Neural crest cell (in vitro differentiated cells): ENCODE data around the gene ACSL5. TPM values are rescaled to one million over a fixed set of nuclear protein-coding genes. Genes with fewer than 3 reads are reported as not detected.

ENCODE experiments used
- DNase-seq: peaks from one replicate; pipeline ENCODE4 v3.0.0; 2021; ENCODE audit warnings: low read depth, mixed read lengths, low spot score
- H3K27ac Mint-ChIP-seq: one replicate; pipeline ENCODE4 v1.8.0; 2021; ENCODE audit warnings: mild to moderate bottlenecking, mixed read lengths; ENCODE audit not compliant: unreplicated experiment
- H3K27me3 Mint-ChIP-seq: 2 replicates; pipeline ENCODE4 v1.8.0; 2021; ENCODE audit warnings: low read depth, mild to moderate bottlenecking, mixed read lengths
- H3K36me3 Mint-ChIP-seq: 2 replicates; pipeline ENCODE4 v1.8.0; 2021; ENCODE audit warnings: low read depth, mild to moderate bottlenecking, mixed read lengths
- H3K4me1 Mint-ChIP-seq: 2 replicates; pipeline ENCODE4 v1.8.0; 2021; ENCODE audit warnings: mixed read lengths
- H3K4me3 Mint-ChIP-seq: one replicate; pipeline ENCODE4 v1.8.0; 2021; ENCODE audit warnings: mild to moderate bottlenecking, mixed read lengths
- H3K9me3 Mint-ChIP-seq: 2 replicates; pipeline ENCODE4 v1.8.0; 2021; ENCODE audit warnings: mixed read lengths
- long read RNA-seq: library from polyadenylated mRNA; unstranded; transcript quantifications from one replicate; pipeline ENCODE4 v2.0.0, GENCODE V29; 2020
- total RNA-seq: library from RNA; stranded (reverse); gene quantifications from 2 replicates; pipeline ENCODE4 v1.2.1, GENCODE V29; 2021
- TF ChIP-seq, protein P1 (sequence below): fragments of 200-600 bp; sonication (generic); conservative IDR thresholded peaks from 2 replicates; pipeline ENCODE4 v1.5.0; 2021; ENCODE audit warnings: antibody characterized with exemption, mild to moderate bottlenecking

ACSL5 gene, protein sequence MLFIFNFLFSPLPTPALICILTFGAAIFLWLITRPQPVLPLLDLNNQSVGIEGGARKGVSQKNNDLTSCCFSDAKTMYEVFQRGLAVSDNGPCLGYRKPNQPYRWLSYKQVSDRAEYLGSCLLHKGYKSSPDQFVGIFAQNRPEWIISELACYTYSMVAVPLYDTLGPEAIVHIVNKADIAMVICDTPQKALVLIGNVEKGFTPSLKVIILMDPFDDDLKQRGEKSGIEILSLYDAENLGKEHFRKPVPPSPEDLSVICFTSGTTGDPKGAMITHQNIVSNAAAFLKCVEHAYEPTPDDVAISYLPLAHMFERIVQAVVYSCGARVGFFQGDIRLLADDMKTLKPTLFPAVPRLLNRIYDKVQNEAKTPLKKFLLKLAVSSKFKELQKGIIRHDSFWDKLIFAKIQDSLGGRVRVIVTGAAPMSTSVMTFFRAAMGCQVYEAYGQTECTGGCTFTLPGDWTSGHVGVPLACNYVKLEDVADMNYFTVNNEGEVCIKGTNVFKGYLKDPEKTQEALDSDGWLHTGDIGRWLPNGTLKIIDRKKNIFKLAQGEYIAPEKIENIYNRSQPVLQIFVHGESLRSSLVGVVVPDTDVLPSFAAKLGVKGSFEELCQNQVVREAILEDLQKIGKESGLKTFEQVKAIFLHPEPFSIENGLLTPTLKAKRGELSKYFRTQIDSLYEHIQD
- total RNA-seq, result not detected in 2 replicates
- long read RNA-seq, result 0 reads

DNA sequence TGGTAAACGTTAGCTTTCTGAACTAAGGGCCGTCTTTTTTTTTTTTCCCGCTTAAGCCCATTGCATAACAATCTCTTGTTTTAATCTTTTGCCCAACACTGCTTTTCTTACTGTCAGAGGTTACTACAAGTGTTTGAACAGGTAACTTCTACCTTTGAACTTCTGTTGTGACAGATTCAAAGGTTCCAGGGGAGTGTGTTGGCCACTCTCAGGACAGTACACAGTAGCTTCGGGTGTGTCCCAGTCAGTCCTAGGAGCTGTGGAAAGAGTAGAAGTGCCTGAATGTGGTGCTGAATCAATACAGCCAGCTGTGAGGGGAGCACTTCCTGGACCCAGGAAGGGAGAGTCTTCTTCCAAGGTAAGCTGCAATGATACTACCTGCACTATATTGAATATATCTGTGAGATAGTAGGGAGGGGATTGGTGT, at the start of gene ACSL5:
TSS of gene ACSL5 (plus strand) at position 205 of the 427 bp plus-strand sequence. CDS start 20,831 bp downstream, outside the sequence.
- H3K27ac Mint-ChIP-seq, result no peak within 1 kb of the TSS
- no peak for DNase-seq
- no peaks in the 10 kb centered on the region for H3K36me3 Mint-ChIP-seq
- H3K27me3 Mint-ChIP-seq, result no peaks in the 10 kb centered on the region
- H3K4me3 Mint-ChIP-seq, result no peak within 1 kb of the TSS
- TF ChIP-seq, protein P1, sequence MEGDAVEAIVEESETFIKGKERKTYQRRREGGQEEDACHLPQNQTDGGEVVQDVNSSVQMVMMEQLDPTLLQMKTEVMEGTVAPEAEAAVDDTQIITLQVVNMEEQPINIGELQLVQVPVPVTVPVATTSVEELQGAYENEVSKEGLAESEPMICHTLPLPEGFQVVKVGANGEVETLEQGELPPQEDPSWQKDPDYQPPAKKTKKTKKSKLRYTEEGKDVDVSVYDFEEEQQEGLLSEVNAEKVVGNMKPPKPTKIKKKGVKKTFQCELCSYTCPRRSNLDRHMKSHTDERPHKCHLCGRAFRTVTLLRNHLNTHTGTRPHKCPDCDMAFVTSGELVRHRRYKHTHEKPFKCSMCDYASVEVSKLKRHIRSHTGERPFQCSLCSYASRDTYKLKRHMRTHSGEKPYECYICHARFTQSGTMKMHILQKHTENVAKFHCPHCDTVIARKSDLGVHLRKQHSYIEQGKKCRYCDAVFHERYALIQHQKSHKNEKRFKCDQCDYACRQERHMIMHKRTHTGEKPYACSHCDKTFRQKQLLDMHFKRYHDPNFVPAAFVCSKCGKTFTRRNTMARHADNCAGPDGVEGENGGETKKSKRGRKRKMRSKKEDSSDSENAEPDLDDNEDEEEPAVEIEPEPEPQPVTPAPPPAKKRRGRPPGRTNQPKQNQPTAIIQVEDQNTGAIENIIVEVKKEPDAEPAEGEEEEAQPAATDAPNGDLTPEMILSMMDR, result no peak
- H3K4me1 Mint-ChIP-seq, result peaks cover 11% of the 10 kb centered on the region
- no peaks in the 10 kb centered on the region for H3K9me3 Mint-ChIP-seq

DNA sequence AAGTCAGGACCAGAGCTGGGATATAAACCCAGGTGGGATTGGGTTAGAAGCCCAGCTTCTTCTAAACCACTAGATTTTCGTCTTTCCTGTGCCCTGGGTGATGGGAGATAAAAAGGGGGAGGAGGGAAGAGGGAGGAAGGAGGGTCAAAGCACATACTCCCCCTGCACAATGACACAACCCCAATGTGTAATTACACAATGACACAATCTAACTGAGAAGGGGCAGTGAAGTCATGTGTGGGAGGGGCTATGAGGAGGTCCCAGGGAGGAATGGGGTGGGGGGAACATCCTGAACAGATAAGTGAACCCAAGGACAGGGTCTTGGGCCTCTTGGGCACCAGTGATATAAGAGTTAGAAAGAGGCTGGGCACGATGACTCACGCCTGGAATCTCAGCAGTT, 46.2 kb upstream of the ACSL5 start:
- peaks cover 4% of the 10 kb centered on the region for H3K4me1 Mint-ChIP-seq
- H3K27me3 Mint-ChIP-seq, result no peaks in the 10 kb centered on the region
- no peak for DNase-seq
- no peak overlapping the region for H3K4me3 Mint-ChIP-seq
- no peaks in the 10 kb centered on the region for H3K9me3 Mint-ChIP-seq
- TF ChIP-seq, protein P1, result no peak
- no peak overlapping the region for H3K27ac Mint-ChIP-seq
- H3K36me3 Mint-ChIP-seq, result no peaks in the 10 kb centered on the region

DNA sequence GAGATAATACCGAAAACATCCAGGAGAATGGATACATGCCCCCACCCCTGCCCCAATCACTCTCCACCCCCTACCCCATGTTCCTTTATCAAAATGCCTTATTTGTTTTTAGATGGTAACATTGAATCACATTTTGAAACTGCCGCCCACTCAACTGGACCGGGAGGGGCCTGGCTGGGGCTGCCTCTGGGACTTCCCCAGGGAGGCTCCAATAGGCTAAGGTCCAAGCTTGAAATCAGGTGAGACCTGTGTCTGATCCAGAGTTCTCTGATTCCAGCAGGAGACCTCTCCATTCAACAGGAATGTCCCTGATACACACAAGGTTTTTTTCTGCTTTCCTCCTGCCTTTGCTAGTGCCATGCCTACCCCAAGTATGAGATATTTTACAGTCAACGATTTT, 43.8 kb upstream of the ACSL5 start:
- H3K36me3 Mint-ChIP-seq, result no peaks in the 10 kb centered on the region
- no peak overlapping the region for H3K4me3 Mint-ChIP-seq
- no peak for DNase-seq
- peaks cover 8% of the 10 kb centered on the region for H3K4me1 Mint-ChIP-seq
- no peak overlapping the region for H3K27ac Mint-ChIP-seq
- TF ChIP-seq, protein P1, result no peak
- no peaks in the 10 kb centered on the region for H3K9me3 Mint-ChIP-seq
- H3K27me3 Mint-ChIP-seq, result no peaks in the 10 kb centered on the region

DNA sequence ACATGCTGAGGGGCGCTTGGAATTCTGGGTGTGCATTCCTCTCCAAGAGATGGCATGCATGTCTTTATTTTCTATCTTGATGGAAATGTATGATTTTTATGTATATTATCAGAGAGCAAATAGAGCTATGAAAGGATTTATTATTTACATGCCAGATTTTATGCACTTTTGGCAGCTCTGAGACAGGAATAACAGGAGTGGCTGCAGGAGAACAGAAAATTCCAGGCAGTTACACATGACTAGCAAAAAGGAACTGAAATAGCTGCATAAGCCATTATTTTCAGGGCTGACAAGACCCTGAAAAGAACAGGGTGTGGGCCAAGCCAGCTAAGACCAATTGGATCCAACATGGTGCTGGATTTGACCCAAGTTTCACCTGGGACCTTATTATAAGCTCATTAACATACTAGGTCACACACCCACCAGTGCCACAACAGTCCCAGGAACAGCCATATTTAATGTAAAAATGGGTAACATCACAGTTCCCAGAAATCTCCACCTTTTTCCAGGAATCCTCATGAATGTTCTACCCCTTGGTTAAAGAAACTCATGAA, 43.2 kb upstream of the ACSL5 start:
- Mint-ChIP-seq H3K27ac (no peak overlapping the region), H3K36me3 (no peaks in the 10 kb centered on the region), H3K4me1 (peaks cover 13% of the 10 kb centered on the region), H3K4me3 (no peak overlapping the region), H3K9me3 (no peaks in the 10 kb centered on the region), H3K27me3 (no peaks in the 10 kb centered on the region)
- TF ChIP-seq, protein P1, result no peak
- no peak for DNase-seq

DNA sequence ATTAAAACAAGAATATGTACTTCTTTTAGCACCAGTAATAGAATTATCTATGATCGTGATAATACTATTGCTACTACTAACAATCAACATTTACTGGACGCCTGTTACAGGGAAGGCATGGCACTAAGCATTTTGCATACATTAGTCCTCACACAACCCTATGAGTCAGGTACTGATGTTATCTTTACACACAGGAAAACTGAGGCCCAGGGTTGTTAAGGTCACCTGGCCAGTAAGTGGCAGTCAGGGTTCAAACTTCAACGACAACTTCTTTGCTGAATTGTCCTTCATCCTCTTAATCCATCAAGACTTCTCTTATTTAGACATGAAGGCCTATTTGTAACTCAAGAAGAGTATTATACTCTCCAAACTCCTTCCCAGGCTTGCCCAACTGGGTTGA, 41.9 kb upstream of the ACSL5 start:
- TF ChIP-seq, protein P1, result no peak
- no peaks in the 10 kb centered on the region for H3K9me3 Mint-ChIP-seq
- H3K27me3 Mint-ChIP-seq, result no peaks in the 10 kb centered on the region
- no peaks in the 10 kb centered on the region for H3K36me3 Mint-ChIP-seq
- H3K4me1 Mint-ChIP-seq, result peaks cover 18% of the 10 kb centered on the region
- H3K4me3 Mint-ChIP-seq, result no peak overlapping the region
- no peak overlapping the region for H3K27ac Mint-ChIP-seq
- DNase-seq, result no peak
